Right lung (tissue), 5 donors: ENCODE measurements around the gene TMEM120B. TPM values are rescaled to one million over a fixed set of nuclear protein-coding genes. Genes with fewer than 3 reads are reported as not detected.

ENCODE experiments used
- DNase-seq, 2 donors: peaks; one replicate each; pipeline ENCODE4 v3.0.0-alpha.2; 2013
- polyA plus RNA-seq, 5 donors: library from polyadenylated mRNA; unstranded; fragments of 120-200 nt; gene quantifications; one replicate each; pipeline versions ENCODE4 v1.2.1 to v1.2.3, GENCODE V29; 2013; ENCODE audit warnings: inconsistent platforms in 1 of 5, low replicate concordance in 1 of 5; ENCODE audit not compliant: insufficient read length in 5 of 5, insufficient read depth in 1 of 5

TMEM120B gene
- polyA plus RNA-seq, 5 donors = 6.8 to 13.5 (median 11.3) TPM

DNA sequence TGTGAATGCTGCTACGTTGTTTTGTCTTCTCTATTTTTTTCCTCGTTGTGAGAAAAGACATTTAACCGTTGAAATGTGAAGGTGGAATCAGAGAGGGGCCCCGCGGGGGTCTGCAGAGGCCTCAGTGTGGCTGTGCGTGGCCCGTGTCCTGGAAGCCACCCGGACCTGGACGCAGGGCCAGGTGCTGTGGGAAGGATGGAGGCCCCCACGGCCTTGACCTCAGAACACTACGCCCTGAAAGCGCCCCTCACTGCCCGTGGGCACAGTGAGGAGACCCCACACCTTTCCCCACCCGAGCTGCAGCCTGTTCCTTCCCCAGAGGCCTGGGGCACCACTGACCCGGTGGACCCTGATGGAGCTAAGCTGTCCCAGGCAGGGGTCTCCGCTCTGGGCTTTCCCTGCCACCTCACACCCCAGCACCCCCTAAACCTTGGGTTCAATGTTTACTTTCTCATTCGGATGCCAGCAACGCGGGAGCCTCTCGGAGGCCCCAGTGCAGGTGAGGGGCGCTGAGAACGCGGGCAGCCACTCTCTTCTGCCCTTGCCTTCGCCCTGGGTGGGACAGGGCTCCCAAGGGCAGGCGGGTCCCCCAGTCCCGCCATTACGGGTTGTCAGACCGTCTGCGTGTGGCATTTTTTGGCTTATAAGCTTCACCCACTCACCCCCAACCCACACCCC lies 118.2 kb downstream of the TMEM120B start:
- no peak for DNase-seq

Other genes with a start within 250 kb of the TMEM120B start
- 10 to 100 TPM; 34.3 to 39.8 (median 37.8) TPM for gene KDM2B, start 131.7 kb upstream of the TMEM120B start, polyA plus RNA-seq
- 10 to 100 TPM in 4 of 5 donors, 1 to 10 TPM in 1; 8.7 to 20.6 (median 11.4) TPM for gene ORAI1, start 86.2 kb upstream of the TMEM120B start, polyA plus RNA-seq
- gene MORN3, start 43.1 kb upstream of the TMEM120B start, polyA plus RNA-seq = 1 to 10 TPM in 4 of 5 donors, under 1 TPM in 1; 0.70 to 2.6 (median 1.9) TPM
- gene RHOF, start 80.9 kb downstream of the TMEM120B start, polyA plus RNA-seq = 10 to 100 TPM in 4 of 5 donors, 1 to 10 TPM in 1; 7.2 to 13.7 (median 11.1) TPM
- 10 to 100 TPM in 4 of 5 donors, 1 to 10 TPM in 1; 9.4 to 16.6 (median 13.1) TPM for gene SETD1B, start 91.3 kb downstream of the TMEM120B start, polyA plus RNA-seq
- under 1 TPM in 3 of 5 donors, not detected in 2; 0.08 to 0.34 (median 0.10) TPM for gene HPD, start 146.1 kb downstream of the TMEM120B start, polyA plus RNA-seq
- gene PSMD9, start 176.0 kb downstream of the TMEM120B start, polyA plus RNA-seq = 10 to 100 TPM; 37.3 to 56.4 (median 45.9) TPM
- gene CFAP251, start 205.8 kb downstream of the TMEM120B start, polyA plus RNA-seq = 10 to 100 TPM in 1 of 5 donors, 1 to 10 TPM in 4; 3.8 to 12.5 (median 9.6) TPM